HG02588 (cell line): Measurements from ENCODE around the gene UMAD1.
"Not testable (repeated sequence)": the region's sequence is repeated elsewhere in the genome, so short reads cannot be mapped to it uniquely, and the experiment has no call there.

ENCODE experiments used
- ATAC-seq: cut with Tn5 transposase; IDR thresholded peaks from one replicate; pipeline ENCODE4 v1.9.1; 2021; ENCODE audit warnings: mild to moderate bottlenecking, moderate library complexity; ENCODE audit not compliant: unreplicated experiment

The UMAD1 gene

GRCh38 chr7:7821517-7821916 lies 181.0 kb downstream of the UMAD1 start:
- ATAC-seq = no peak

DNA sequence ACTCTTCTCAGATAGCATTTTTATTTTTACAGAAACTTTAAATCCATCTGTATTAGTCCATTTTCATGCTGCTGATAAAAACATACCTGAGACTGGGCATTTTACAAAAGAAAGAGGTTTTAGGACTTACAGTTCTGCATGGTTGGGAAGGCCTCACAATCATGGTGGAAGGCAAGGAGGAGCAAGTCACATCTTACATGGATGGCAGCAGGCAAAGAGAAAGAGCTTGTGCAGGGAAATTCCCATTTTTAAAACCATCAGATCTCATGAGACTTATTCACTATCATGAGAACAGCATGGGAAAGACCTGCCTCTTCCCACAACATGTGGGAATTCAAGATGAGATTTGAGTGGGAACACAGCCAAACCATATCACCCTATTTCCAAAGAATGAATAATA lies 184.7 kb downstream of the UMAD1 start:
- ATAC-seq = not testable (repeated sequence)

- no peak for ATAC-seq
Observed at GRCh38 chr7:7829667-7830066, 189.1 kb downstream of the UMAD1 start.

GRCh38 chr7:7830122-7830878 lies 189.7 kb downstream of the UMAD1 start:
- ATAC-seq = no peak

DNA sequence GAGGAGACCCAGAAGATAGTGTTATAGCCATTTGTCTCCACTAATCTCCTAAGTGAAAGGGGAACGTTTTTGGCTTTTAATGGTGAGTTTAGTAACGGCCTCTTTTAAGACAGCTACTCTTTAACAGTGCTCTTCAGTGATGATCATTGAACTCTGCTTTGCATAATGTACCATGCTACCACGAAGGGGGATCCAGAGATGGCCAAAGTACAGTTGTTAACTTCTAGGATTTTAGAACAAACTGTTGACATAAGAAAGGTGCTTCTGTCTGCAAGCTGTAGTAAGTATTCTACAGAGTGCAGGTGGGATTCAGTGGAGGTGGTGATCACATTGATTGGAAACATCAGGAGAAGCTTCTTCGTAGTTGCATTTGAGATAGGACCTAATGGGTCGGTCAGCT lies 192.0 kb downstream of the UMAD1 start:
- ATAC-seq = no peak

GRCh38 chr7:7834761-7835160 lies 194.2 kb downstream of the UMAD1 start:
- no peak for ATAC-seq

GRCh38 chr7:7841027-7841426 lies 200.5 kb downstream of the UMAD1 start:
- no peak for ATAC-seq

DNA sequence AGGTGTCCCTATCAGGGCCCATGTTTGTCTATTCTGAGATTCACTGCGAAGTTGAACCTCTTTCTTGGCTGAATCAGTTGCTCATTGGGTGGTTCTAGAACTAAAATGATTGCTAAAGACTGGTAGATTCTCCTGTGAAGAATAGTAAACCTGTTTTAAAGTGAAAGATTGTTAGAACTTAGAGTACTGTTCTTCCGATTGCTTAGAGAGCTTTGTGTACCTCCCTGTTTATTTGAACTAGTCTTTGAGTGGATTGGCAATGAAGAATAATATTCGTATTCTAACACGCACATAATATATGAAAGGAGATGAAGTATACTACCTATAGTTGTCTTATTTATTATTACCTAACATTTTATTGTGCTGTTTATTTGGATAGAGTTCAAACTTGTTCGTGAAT lies 202.7 kb downstream of the UMAD1 start:
- ATAC-seq = no peak

GRCh38 chr7:7843972-7844371 lies 203.4 kb downstream of the UMAD1 start:
- no peak for ATAC-seq

DNA sequence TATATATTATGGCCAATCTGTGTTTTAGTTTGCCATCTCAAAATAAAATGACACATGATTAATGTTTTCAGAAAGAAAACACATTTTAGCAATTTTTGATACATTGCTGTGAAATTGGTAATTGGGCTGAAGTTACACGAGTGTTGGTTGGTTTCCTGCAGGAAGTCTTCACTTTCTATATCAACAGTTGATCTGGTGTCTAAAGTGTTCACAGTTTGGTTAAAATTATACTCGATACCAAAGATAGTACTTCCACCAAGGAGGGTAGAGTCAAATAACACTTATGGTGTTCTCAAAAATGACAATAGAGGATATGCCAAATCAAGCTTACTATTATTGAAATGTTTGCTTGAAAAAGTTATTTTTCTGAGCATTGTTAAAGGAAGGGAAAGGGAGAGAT lies 207.7 kb downstream of the UMAD1 start:
- peak; percentile 75 for ATAC-seq

GRCh38 chr7:7848892-7849291 lies 208.3 kb downstream of the UMAD1 start:
- no peak for ATAC-seq

DNA sequence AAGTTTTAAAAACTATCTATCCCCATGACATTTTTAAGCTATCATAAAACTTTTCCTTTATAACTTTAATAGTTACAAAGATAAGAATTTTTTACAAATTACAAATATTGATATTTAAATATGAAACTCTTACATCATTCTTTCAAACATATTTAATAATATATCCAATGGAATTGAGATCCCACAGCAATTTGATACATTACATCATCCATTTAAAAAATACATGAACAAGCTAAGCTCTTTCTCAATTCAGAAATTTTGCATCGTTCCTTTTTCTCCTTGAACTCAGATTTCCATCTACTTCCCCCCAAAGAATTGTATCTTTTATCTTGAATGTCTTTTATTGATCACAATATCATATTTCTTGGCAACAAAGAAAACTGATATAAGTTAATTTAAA lies 209.6 kb downstream of the UMAD1 start:
- no peak for ATAC-seq

DNA sequence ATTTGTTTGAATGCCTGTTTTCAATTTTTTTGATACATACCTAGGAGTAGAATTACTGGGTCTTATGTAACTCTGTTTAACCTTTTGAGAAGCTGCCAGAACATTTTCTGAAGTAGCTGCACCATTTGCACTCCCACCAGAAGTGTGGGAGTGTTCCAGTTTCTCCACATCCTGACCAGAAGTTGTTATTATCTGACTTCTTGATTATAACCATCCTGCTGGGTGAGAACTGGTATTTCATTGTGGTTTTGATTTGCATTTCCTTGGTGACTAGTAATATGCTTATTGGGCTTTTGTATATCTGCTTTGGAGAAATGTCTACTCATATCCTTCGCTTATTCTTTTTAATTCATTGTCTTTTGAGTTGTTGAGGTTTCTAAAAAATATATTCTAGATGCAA lies 210.8 kb downstream of the UMAD1 start:
- no peak for ATAC-seq

GRCh38 chr7:7851991-7852390 lies 211.4 kb downstream of the UMAD1 start:
- no peak for ATAC-seq

GRCh38 chr7:7857143-7857583 lies 216.6 kb downstream of the UMAD1 start:
- ATAC-seq = no peak

GRCh38 chr7:7858559-7858958 lies 218.0 kb downstream of the UMAD1 start:
- no peak for ATAC-seq

DNA sequence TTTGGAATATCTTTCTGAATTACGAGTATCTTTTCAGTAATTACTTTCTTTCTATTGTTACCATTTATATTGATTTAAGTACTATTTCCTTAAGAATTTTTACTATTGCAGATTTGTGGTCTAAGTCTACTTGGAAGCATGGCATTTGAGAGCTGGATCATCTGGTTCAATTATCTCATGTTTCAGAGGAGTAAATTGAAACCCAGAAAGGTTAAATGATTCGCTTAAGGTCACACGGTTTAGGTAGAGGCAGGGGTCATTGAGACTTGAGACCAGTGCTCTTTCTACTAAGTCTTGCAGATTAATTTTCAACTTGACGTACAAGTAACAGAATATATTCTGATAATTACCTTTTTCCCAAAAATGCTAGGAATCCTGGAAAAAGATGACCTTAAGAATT lies 218.9 kb downstream of the UMAD1 start:
- no peak for ATAC-seq

DNA sequence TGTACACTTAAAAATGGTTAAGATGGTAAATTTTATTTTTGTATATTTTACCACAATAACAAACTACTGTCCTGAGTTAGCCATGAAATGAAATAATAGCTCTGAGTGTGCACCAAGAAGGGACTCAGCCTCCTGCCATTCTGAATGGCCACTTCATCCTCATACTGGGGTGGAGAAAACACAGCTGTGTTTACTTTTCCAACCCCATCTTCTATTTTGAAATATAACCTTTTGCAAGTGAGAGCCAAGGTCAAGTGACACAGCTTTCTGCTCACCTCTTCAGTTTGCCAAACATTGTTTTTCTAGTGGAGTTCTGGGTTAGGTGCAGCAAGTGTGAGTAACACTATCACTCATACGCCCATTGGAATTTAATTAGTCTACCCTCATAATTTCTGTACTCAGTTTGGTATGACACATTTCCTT lies 220.7 kb downstream of the UMAD1 start:
- no peak for ATAC-seq

DNA sequence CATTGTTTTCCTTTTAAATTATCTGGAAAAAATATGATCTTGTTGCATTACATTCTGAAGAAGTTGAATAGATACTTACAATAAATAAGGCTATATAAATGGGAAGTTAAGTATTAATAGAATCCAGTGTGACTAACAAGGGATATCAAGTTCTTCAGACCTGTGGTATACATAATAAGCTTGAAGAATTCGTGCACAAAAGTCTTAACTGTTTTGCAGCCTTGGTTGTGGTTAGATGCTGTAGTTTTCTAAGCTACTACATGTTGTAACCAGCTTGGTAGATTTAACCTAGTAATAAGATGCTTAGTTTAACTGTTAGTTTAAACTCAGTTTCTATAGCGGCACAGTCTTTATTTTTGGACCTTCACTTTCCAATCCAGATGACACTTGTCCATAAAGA lies 221.8 kb downstream of the UMAD1 start:
- no peak for ATAC-seq

- no peak for ATAC-seq
Observed at GRCh38 chr7:7867846-7868571, 227.5 kb downstream of the UMAD1 start.

DNA sequence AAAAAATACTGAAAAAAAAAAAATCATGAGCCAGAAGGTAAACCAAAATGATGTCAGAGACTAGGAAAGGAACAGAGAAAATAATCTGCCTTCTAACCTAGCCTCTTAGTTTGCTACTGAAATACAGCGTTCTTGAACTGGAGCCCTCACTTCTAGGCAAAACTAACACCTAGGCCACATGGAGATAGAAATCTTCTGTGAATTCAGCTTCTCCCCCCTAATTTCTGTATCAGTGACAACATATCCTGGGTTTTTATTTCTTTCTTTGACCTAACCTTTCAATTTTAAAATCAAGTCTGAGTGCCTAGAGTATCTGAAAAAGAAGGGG lies 228.0 kb downstream of the UMAD1 start:
- ATAC-seq = no peak

DNA sequence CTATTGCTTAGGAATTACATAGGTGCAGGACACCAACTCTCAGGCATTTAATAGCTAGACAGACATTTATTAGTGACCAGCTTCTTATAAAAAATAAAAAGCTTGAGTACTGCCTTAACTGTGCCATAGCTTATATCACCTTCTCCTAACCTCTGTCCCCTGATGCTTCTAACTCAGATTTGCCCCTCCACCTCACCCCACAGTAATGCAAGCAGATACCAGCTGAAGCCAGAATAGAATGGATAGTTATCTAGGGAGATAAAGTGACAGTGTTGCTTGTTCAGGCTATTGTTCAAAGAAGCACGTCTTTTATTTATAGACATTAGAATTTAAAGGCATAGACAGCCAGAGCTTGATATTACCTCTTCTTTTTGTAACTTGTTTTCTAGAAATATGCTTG lies 228.5 kb downstream of the UMAD1 start:
- ATAC-seq = no peak

GRCh38 chr7:7869651-7870050 lies 229.1 kb downstream of the UMAD1 start:
- no peak for ATAC-seq
